ES-I3 (cell line): ENCODE results near the gene TAF1L.
"Not testable (repeated sequence)": the region's sequence is repeated elsewhere in the genome, so short reads cannot be mapped to it uniquely, and the experiment has no call there.

Experiments used
- H3K36me3 ChIP-seq: 2 replicates; pipeline ENCODE4 v1.6.1; 2013; ENCODE audit warnings: mild to moderate bottlenecking, low read length, control low read depth, moderate library complexity; ENCODE audit not compliant: insufficient read depth
- H3K4me1 ChIP-seq: 2 replicates; pipeline ENCODE4 v1.6.1; 2013; ENCODE audit warnings: mild to moderate bottlenecking, control low read depth, low read length; ENCODE audit not compliant: insufficient read depth
- H3K9ac ChIP-seq: 2 replicates; pipeline ENCODE4 v1.6.1; 2013; ENCODE audit warnings: low read depth, mild to moderate bottlenecking, low read length, moderate library complexity
- H3K9me3 ChIP-seq: 2 replicates; pipeline ENCODE4 v1.6.1; 2013; ENCODE audit warnings: mild to moderate bottlenecking, low read length, moderate library complexity; ENCODE audit not compliant: control insufficient read depth, insufficient read depth

Gene TAF1L

GRCh38 chr9:32635362-32635761 is at the start of gene TAF1L:
Gene TAF1L (minus strand): TSS chr9:32635669. CDS start chr9:32635579, 90 bp downstream.
- Histone ChIP-seq H3K9me3 (no peaks in the 10 kb centered on the region; the same call in 1 of the 2 replicates), H3K36me3 (no peaks in the 10 kb centered on the region), H3K9ac (no peak within 1 kb of the TSS), H3K4me1 (no peaks in the 10 kb centered on the region)

- Histone ChIP-seq H3K4me1 (no peaks in the 10 kb centered on the region), H3K36me3 (no peaks in the 10 kb centered on the region), H3K9me3 (no peaks in the 10 kb centered on the region), H3K9ac (no peak overlapping the region)
Measured at GRCh38 chr9:32681751-32682150, 46.3 kb upstream of the TAF1L start.

GRCh38 chr9:32677931-32678330 is 42.5 kb upstream of the TAF1L start:
- Histone ChIP-seq H3K4me1 (no peaks in the 10 kb centered on the region), H3K9ac (no peak overlapping the region), H3K9me3 (no peaks in the 10 kb centered on the region), H3K36me3 (no peaks in the 10 kb centered on the region)

GRCh38 chr9:32672469-32672868 is 37.0 kb upstream of the TAF1L start:
- no peak overlapping the region for H3K9ac ChIP-seq
- H3K9me3 ChIP-seq, result no peaks in the 10 kb centered on the region
- H3K36me3 ChIP-seq, result no peaks in the 10 kb centered on the region
- H3K4me1 ChIP-seq, result no peaks in the 10 kb centered on the region

GRCh38 chr9:32671333-32671732 is 35.9 kb upstream of the TAF1L start:
- Histone ChIP-seq H3K36me3 (no peaks in the 10 kb centered on the region), H3K9ac (no peak overlapping the region), H3K4me1 (no peaks in the 10 kb centered on the region), H3K9me3 (no peaks in the 10 kb centered on the region)

- Histone ChIP-seq H3K9me3 (peaks cover 6% of the 10 kb centered on the region; the same call in 1 of the 2 replicates), H3K36me3 (no peaks in the 10 kb centered on the region), H3K4me1 (no peaks in the 10 kb centered on the region), H3K9ac (no peak overlapping the region)
Measured at GRCh38 chr9:32665101-32665500, 29.6 kb upstream of the TAF1L start.

- Histone ChIP-seq H3K9me3 (peaks cover 6% of the 10 kb centered on the region; the same call in 1 of the 2 replicates), H3K9ac (no peak overlapping the region), H3K4me1 (no peaks in the 10 kb centered on the region), H3K36me3 (no peaks in the 10 kb centered on the region)
Measured at GRCh38 chr9:32663741-32664140, 28.3 kb upstream of the TAF1L start.

GRCh38 chr9:32647671-32648070 is 12.2 kb upstream of the TAF1L start:
- no peak overlapping the region for H3K9ac ChIP-seq
- H3K9me3 ChIP-seq, result no peaks in the 10 kb centered on the region
- no peaks in the 10 kb centered on the region for H3K36me3 ChIP-seq
- H3K4me1 ChIP-seq, result no peaks in the 10 kb centered on the region

GRCh38 chr9:32644698-32645097 is 9.2 kb upstream of the TAF1L start:
- no peak overlapping the region for H3K9ac ChIP-seq
- H3K36me3 ChIP-seq, result no peaks in the 10 kb centered on the region
- H3K4me1 ChIP-seq, result no peaks in the 10 kb centered on the region
- H3K9me3 ChIP-seq, result no peaks in the 10 kb centered on the region

GRCh38 chr9:32633151-32633550 is 2.3 kb downstream of the TAF1L start:
- not testable (repeated sequence) for H3K9ac ChIP-seq, H3K4me1 ChIP-seq, H3K36me3 ChIP-seq, H3K9me3 ChIP-seq

GRCh38 chr9:32631991-32632390 is 3.5 kb downstream of the TAF1L start:
- Histone ChIP-seq H3K9me3 (no peaks in the 10 kb centered on the region; the same call in 1 of the 2 replicates), H3K4me1 (no peaks in the 10 kb centered on the region), H3K36me3 (no peaks in the 10 kb centered on the region), H3K9ac (no peak overlapping the region)

- Histone ChIP-seq H3K9me3 (no peaks in the 10 kb centered on the region), H3K4me1 (no peaks in the 10 kb centered on the region), H3K36me3 (no peaks in the 10 kb centered on the region), H3K9ac (no peak overlapping the region)
Measured at GRCh38 chr9:32627394-32627954, 8.0 kb downstream of the TAF1L start.

GRCh38 chr9:32625320-32625719 is 10.1 kb downstream of the TAF1L start:
- H3K9ac ChIP-seq, result no peak overlapping the region
- H3K4me1 ChIP-seq, result no peaks in the 10 kb centered on the region
- H3K9me3 ChIP-seq, result no peaks in the 10 kb centered on the region
- no peaks in the 10 kb centered on the region for H3K36me3 ChIP-seq

- Histone ChIP-seq H3K9me3 (no peaks in the 10 kb centered on the region), H3K9ac (no peak overlapping the region), H3K4me1 (no peaks in the 10 kb centered on the region), H3K36me3 (no peaks in the 10 kb centered on the region)
Measured at GRCh38 chr9:32622948-32623347, 12.5 kb downstream of the TAF1L start.

- no peak overlapping the region for H3K9ac ChIP-seq
- no peaks in the 10 kb centered on the region for H3K9me3 ChIP-seq
- H3K4me1 ChIP-seq, result no peaks in the 10 kb centered on the region
- no peaks in the 10 kb centered on the region for H3K36me3 ChIP-seq
Measured at GRCh38 chr9:32618261-32618660, 17.2 kb downstream of the TAF1L start.

GRCh38 chr9:32606811-32607210 is 28.7 kb downstream of the TAF1L start:
- no peak overlapping the region for H3K9ac ChIP-seq
- H3K36me3 ChIP-seq, result no peaks in the 10 kb centered on the region
- H3K9me3 ChIP-seq, result no peaks in the 10 kb centered on the region
- H3K4me1 ChIP-seq, result no peaks in the 10 kb centered on the region
